ENCODE data around the gene NOP58.
"Not testable (repeated sequence)": the region's sequence is repeated elsewhere in the genome, so short reads cannot be mapped to it uniquely, and the experiment has no call there.

NOP58 gene, protein sequence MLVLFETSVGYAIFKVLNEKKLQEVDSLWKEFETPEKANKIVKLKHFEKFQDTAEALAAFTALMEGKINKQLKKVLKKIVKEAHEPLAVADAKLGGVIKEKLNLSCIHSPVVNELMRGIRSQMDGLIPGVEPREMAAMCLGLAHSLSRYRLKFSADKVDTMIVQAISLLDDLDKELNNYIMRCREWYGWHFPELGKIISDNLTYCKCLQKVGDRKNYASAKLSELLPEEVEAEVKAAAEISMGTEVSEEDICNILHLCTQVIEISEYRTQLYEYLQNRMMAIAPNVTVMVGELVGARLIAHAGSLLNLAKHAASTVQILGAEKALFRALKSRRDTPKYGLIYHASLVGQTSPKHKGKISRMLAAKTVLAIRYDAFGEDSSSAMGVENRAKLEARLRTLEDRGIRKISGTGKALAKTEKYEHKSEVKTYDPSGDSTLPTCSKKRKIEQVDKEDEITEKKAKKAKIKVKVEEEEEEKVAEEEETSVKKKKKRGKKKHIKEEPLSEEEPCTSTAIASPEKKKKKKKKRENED

DNA sequence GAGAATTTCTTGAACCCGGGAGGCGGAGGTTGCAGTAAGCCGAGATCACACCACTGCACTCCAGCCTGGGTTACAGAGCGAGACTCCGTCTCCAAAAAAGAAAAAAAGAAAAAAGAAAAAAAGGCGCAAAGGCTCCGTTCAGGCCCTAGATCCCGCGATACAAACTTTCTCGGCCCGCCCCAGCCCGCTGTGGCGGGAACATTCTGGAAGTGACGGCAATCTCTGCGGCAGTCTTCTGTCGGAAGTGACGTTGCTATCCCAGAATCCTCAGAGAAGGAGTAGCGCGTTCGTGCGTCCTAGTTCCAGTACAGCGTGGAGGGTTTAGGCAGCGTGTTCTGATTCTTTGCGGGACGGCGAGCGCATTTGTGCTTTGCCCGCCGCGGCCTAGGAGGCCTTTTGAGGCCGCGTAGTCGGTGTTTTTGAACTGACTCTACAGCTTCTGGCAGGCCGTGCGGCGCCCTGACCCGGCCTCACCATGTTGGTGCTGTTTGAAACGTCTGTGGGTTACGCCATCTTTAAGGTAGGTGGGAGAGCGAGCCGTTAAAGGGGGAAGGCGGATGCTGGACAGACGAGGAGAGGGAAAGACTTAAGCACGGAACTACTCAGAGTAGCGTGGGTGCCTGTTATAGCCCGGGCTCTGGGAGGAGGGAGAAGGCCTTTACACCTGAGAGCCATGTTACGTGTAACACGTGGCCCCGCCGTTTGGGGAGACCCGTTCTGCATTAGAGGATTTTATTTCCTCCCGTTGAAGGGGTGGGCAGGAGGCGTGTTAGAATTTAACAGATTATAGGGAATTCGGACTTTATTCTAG lies at the start of gene NOP58:
NOP58 (plus strand) TSS at position 297 of the 811 bp plus-strand sequence; CDS start at position 476, 179 bp downstream.
- peak; percentile 88 for DNase-seq

DNA sequence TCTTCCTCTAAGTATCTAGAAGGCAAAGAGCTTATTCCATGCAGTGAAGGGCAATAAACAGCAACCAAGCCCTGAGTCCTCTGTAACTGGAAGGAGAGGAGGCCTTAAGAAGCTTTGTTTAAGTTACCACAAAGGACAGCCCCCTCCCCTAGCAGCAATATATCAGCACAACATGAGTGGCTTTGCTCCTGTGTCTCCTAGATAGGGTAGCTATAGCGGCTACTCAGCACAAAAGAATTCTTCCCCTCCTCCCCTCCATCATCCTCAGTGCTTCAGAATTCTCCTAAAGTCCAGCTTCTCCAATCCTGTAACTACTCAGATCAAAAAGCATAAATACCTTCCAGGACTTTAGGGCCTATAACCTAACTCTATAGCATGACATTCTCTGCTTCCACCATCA lies 43.7 kb upstream of the NOP58 start:
- no peak for DNase-seq

DNA sequence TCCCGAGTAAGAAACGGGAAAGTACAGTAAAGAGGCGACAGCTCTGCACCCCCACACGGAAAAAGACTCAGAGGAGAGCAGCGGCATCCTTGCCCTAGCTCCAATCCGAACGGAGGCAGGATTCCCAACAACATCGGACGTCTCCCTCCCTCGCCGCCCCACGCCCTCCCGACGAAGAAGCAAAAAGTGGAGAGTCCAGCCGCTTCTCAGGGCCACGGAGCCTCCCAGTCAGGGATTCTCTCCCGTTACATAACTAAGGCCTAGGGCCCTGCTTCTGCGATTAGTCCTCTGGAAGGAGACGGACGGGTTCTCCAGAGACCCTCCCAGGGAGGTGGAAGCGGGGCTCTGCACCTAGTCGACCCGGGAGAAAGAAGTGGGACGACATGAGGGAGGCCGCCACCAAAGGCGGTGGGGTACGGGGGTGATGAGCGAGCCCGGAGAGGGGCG lies 27.8 kb upstream of the NOP58 start:
- no peak for DNase-seq

DNA sequence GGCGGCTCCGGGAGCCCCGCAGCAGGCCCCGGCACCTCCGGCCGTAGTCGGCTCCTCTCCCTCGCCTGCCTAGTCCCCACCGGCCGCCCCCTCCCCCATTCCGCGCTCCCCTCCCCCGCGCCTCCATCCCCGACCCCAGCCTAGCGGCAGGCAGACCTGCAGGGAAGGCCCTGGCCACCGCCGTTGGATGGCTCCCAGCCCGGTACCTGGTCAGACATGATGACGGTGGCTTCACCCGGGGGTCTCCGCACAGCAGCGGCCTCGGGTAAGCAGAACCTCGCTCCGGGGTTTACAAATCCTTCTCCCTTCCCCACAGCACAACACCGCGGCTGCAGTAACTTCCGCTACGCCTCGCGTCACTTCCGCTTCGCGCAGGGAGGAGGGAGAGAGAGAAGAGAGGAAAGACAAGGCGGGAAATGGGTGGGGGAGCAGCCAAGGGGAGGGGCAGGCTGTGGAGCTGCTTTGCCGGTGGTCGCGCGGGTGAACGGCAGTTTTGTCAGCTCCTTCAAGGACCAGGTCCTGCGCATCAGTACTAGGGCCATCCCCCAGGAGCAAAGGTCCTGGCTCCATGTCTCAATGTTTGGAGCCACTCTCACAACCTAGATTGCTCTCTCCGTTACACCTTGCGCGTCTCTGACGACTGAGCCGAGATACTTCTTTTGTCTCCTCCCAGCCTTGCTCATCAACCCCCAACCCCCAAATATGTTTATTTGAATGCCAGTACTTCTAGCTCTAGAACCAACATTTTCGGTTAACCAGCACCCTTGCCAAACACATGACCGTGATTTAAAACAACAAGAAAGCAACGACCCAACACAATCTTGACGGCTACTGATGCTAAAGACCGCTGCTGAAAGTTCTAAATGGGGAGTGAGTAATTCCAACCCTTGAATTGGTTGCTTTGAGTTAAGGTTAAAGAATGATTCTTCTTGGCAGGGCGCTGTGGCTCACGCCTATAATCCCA lies 27.0 kb upstream of the NOP58 start, which contains the start of gene SUMO1:
SUMO1 (minus strand) TSS at position 364 of the 964 bp plus-strand sequence; CDS start at position 218, 146 bp downstream.
- DNase-seq, result peak; percentile 85

DNA sequence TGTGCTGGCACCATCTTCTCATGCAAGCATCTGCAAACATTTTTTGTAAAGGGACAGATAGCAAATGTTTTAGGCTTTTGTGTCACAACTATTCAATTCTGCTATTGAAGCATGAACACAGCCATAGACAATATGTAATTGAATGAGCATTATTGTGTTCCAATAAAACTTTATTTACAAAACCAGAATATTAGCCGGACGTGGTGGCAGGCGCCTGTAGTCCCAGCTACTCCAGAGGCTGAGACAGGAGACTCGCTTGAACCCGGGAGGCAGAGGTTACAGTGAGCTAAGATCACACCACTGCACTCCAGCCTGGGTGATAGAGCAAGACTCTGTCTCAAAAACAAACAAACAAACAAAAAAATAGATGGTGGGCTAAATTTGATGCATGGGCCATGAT lies 17.9 kb upstream of the NOP58 start:
- not testable (repeated sequence) for DNase-seq

DNA sequence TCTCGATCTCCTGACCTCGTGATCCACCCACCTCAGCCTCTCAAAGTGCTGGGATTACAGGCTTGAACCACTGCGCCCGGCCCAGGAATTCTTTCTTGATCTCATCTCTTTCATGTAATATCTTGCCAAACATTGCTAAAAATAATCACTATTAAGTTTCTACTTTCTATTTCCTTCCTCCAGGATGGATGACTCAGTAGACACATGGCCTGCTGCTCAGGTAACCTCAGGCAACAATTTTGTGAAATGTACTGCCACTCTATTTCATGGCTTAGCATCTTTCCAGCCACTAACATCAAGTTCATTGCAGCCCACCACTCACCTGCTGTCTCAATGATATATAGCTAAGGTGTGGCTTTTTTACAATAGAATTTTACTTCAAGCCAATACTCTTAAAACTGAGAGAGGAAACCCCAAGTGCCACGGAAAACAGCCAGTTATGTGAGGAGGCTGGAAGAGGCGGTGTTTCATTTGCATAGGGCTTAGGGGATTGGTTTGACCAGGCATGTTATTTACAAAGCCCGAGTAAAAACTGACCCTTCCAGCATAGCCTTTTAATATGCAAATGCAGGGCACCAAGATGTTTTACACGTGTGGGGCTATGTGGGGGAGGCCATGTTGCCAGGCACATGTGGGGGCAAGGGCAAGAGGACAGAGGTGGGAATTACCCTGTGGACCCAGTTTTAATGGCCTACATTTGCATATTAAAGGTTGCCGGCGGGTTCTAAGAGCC lies 15.9 kb upstream of the NOP58 start:
- DNase-seq, result no peak

DNA sequence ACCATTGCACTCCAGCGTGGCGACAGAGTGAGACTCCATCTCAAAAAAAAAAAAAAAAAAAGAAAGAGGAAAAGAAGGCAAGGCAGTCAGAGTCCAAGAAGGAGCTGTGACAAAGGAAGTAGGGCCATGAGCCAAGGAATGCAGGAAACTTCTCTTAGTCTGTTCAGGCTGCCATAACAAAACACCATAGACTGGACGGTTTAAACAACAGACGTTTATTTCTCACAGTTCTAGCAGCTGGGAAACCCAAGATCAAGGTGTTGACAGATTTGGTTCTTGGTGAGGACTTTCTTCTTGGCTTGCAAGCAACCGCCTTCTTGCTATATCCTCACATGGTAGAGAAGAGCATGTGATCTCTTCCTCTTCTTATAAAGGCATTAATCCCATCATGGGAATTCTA lies 14.1 kb upstream of the NOP58 start:
- DNase-seq, result no peak

DNA sequence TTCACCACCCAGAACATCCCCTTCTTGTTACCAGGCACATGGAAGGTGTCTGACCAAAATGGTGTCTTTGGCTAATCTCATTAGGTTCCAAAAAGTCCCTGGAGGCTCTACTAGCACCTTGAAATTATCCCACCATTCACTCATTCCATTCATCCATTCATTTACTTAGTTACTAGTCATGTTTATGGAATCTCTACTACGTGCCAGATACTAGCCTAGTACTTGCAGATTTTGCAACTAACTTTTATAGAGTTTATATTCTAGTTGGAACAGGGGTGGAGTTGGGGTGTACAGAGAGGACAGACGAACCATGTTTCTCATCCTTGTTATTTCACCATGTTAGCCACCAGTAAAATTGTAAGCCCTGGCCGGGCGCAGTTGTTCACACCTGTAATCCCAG lies 4.0 kb upstream of the NOP58 start:
- DNase-seq, result no peak

DNA sequence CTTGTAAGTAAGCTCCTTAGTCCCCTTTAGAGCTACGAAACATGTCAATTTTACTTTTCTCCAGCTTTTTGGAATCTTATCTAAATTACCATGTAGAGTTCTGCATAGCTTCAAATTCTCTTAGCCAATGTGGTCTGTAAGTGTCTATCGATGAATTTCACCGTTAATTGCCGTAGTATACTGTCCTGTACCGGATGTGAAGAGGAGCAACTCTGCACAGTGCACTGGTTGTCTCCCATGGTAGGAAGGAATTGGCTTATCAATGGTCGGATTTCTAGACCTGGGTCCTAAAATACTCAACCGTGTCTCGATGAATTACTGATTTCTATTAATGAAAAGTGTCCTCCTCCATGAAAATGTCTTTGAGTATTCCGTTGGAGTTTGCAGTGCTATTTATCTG lies 1.9 kb downstream of the NOP58 start:
- DNase-seq, result no peak

DNA sequence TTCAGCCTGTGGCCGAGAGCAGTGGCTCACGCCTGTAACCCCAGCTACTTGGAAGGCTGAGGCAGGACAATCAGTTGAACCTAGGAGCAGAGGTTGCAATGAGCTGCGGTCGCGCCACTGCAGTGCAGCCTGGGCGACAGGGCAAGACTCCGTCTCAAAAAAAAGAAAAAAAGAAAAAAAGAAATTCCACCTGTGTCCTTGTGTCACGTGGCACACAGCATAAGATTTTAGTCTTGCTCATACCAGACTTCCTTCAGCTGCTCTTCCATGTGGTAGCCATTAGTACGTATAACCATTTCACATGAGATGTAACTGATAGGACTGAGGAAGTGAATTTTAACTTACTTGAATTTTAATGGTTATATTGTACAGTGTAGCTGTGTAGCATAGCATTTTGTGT lies 4.0 kb downstream of the NOP58 start:
- DNase-seq, result no peak

DNA sequence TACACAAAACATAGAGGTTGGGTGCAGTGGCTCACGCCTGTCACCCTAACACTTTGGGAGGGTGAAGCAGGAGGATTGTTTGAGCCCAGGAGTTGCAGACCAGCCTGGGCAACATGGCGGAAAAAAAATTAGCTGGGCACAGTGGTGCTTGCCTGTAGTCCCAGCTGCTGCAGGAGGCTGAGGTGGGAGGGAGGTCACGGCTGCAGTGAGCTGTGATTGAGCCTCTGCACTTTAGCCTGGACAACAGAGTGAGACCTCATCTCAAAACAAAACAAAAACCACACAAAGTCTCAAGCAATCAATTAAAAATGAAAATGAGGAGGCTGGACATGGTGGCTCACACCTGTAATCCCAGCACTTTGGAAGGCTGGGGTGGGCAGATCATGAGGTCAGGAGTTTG lies 4.9 kb downstream of the NOP58 start:
- DNase-seq, result no peak

DNA sequence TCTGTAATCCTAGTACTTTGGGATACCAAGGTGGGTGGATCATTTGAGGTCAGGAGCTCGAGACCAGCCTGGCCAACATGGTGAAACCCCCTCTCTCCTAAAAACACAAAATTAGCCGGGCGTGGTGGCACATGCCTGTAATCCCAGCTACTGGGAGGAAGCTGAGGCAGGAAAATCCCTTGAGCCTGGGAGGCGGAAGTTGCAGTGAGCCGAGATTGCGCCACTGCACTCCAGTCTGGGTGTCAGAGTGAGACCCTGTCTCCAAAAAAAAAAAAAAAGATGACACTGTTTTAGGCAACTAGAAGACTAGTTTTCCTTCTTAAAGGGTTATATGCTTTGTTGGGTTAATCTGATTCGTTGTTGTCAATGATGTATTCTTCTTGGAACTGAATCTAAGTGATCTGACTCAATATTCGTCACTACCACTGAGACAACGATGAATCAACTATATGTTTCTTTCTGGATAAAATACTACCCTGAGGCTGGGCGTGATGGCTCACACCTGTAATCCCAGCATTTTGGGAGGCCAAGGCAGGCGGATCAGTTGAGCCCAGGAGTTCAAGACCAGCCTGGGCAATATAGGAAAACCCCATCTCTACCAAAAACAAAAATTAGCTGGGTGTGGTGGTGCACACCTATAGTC lies 10.6 kb downstream of the NOP58 start:
- DNase-seq, result not testable (repeated sequence)

DNA sequence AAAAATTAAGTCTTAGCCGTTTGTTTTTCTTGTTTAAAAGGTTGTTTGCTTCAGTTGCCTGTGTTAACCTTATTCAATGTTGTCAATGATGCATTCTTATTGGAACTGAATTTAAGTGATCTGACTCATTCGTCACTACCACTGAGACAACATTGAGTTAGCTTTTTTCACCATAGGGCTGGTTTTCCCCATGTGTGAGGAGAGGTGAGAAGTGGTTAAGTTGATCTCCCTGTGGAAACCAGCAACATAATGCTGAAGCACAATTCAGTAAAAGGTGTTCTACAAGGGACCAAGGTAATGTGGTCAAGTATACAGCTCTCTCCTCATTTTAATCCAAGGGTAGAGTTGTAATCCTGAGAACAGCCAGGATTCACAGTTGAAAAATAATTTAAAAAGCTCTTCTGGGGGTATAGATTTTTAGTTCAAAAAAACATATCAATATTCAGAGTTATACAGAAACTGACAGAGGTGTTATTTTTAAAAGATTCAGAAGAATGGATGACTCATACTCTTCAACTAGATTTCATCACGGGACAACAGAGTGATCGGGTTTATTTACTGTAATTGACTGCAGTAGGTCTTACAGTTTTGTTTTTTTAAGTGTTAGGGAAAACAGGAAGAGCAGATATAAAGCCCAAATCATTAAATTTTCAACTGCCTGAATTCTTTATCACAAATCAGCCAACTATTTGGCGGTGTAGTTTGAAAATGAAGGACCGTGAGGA lies 12.6 kb downstream of the NOP58 start:
- DNase-seq, result no peak

DNA sequence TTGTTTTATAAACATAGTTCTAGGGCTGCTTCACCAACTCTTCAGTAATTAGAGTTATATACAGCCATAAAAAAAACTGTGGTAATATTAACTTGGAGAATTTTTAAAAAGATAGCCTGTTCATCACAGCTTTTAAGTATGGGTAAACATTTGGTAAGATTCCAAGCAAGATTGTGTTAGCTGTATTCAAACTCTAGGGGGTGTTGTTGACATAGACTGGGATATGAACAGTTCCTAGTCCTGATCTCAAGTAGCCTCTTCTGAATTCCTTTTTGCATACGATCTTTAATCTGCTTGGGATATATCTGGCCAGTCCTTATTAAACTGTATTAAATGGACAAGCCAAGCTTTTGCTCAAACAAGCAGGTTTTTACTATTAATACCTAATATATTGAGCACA lies 13.4 kb downstream of the NOP58 start:
- no peak for DNase-seq

DNA sequence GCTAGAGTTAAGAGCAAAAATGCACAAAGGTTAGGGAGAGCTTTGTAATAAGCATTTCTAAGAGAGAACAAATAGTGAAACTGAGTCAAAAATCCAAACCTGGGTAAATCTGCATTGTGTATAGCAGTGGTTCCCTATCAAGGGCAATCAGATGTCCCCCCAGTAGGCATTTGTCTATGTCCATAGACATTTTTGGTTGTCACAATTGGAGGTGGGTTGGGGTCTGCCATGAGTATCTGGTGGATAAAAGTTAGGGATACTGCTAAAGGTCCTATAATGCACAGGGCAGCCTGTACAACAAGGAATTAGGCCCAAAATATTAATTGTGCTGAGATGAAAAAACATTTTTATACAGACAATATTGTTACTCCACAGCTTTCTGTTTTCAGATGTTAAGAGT lies 21.0 kb downstream of the NOP58 start:
- no peak for DNase-seq

DNA sequence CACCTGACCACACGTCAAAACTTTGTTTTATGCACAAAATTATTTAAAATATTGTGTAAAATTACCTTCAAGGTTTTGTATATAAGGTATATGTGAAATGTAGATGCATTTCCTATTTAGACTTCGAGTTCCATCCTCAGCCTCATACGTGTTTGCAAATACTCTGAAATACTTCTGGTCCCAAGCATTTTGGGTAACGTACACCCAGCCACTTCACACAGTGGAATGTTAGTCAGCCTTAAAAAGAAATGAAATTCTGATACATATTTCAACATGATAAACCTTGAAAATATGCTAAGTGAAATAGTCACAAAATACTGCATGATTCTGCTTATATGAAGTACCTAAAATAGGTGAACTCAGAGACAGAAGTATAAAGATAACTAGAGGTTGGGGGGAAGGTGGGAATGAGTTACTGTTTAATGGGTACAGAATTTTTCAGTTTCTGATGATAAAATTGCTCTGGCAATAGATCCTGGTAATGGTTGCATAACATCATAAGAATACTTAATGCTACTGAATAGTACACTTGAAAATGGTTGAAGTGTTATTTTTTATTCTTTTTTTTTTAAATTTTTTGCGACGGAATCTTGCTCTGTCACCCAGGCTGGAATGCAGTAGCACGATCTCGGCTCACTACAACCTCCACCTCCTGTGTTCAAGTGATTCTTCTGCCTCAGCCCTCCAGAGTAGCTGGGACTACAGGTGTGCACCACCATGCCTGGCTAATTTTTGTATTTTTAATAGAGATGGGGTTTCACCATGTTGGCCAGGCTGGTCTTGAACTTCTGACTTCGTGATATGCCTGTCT lies 24.0 kb downstream of the NOP58 start:
- no peak for DNase-seq

DNA sequence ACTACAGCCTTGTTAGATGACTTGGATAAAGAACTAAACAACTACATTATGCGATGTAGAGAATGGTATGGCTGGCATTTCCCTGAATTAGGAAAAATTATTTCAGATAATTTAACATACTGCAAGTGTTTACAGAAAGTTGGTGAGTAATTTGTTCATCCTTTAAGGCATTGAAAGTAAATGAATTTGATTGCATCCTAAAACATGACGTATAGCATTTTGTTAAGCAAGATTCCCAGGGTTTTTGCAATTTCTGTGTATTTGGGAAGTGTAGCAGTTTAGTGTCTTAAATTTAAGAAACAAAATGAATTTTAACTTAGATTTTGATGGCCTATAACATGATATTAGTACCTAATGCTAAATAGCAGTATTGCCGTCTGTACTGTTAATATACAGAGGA lies 24.8 kb downstream of the NOP58 start:
- DNase-seq, result no peak

DNA sequence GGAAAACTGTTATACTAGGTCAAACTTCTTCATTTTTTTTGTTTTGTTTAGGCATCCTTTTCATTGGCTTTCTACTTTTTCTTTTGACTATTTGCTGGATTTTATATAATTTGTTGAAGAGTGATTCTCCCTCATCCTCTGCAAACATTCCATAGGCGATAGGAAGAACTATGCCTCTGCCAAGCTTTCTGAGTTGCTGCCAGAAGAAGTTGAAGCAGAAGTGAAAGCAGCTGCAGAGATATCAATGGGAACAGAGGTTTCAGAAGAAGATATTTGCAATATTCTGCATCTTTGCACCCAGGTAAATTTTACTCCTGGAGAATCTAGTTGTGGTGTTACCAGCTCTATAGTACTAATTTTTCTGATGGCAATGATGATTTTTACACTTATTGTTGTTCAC lies 25.4 kb downstream of the NOP58 start:
- no peak for DNase-seq

DNA sequence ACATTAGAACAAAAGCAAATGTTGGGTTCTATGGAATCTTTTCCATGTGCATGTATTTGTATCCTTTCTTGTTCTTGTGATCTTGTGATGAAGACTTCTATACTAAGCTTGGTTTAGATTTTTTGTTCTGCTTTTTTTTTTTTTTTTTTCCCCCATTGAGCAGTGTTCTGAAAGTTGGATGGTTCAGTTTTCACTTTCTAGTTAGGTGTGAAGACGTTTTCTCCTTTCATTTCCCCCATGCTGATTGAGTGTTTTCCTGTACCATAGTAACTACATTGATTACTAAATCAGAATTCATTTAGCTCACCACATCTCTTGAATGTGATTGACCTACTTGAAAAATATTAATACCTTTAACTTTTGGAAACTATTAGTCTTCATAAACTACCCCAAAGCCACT lies 34.1 kb downstream of the NOP58 start:
- DNase-seq, result no peak

DNA sequence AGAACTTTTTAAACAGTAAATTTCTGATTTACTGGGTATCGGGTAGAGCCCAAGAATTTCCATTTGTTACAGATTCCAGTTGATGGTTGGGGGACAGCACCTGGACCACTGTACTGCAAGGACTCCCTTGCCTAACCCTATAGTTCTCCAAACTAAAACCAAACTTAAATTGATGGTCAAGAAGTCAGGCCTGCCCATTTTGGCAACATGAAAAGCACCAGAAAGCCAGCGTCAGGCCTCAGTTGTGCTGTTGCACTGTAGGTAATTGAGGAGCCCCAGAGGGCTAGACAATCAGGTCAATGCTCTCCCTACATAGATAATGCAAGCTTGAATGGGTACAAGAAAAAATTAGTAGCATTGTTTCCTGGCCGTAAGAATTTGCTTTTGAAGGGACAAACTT lies 40.5 kb downstream of the NOP58 start:
- no peak for DNase-seq
